PC-9 (cell line): ENCODE data around the gene KATNAL1.

ENCODE experiments used
- EZH2 ChIP-seq: fragments of 200-600 bp; sonication (generic); IDR thresholded peaks from 2 replicates; pipeline ENCODE4 v1.8.0; 2017; ENCODE audit warnings: antibody characterized with exemption, low read depth
- TF ChIP-seq, protein P1 (sequence below): fragments of 200-600 bp; sonication (generic); conservative IDR thresholded peaks from 2 replicates; pipeline ENCODE4 v1.6.1; 2017; ENCODE audit warnings: mixed run types, antibody characterized with exemption, mild to moderate bottlenecking, moderate library complexity

DNA sequence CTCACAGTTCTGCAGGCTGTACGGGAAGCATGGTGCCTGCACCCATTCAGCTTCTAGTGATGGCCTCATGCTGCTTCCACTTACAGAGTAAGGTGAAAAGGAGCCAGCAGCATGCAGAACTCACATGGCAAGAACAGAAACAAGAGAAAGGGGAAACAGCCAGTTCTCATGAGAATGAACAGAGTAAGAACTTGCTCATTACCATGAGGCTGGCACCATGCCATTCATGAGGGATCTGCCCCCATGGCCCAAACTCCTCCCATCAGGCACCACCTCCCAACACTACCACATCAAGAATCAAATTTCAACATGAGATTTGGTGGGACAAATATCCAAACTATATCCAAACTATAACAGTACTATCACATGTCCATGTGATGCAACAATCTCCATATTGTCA is 72.1 kb downstream of the KATNAL1 start:
- TF ChIP-seq, protein P1, sequence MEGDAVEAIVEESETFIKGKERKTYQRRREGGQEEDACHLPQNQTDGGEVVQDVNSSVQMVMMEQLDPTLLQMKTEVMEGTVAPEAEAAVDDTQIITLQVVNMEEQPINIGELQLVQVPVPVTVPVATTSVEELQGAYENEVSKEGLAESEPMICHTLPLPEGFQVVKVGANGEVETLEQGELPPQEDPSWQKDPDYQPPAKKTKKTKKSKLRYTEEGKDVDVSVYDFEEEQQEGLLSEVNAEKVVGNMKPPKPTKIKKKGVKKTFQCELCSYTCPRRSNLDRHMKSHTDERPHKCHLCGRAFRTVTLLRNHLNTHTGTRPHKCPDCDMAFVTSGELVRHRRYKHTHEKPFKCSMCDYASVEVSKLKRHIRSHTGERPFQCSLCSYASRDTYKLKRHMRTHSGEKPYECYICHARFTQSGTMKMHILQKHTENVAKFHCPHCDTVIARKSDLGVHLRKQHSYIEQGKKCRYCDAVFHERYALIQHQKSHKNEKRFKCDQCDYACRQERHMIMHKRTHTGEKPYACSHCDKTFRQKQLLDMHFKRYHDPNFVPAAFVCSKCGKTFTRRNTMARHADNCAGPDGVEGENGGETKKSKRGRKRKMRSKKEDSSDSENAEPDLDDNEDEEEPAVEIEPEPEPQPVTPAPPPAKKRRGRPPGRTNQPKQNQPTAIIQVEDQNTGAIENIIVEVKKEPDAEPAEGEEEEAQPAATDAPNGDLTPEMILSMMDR, result no peak
- TF ChIP-seq EZH2, result no peak
